ENCODE data around the gene COL16A1.

COL16A1 gene

GRCh38 chr1:31742462-31743212 lies 38.8 kb upstream of the COL16A1 start:
- Mint-ChIP-seq H3K4me1 (ENCODE audit: low read depth) (peaks cover 10% of the 10 kb centered on the region), H3K9me3 (no peaks in the 10 kb centered on the region), H3K27me3 (peaks cover 35% of the 10 kb centered on the region), H3K27ac (no peak overlapping the region), H3K4me3 (no peak overlapping the region), H3K36me3 (ENCODE audit: low read depth) (no peaks in the 10 kb centered on the region)
- intact Hi-C loops (cut with micrococcal nuclease), result no loop called here

- intact Hi-C loops (cut with micrococcal nuclease), result no loop called here
- Mint-ChIP-seq H3K36me3 (ENCODE audit: low read depth) (no peaks in the 10 kb centered on the region), H3K9me3 (no peaks in the 10 kb centered on the region), H3K4me1 (ENCODE audit: low read depth) (peaks cover 5% of the 10 kb centered on the region), H3K4me3 (no peak overlapping the region), H3K27me3 (peaks cover 18% of the 10 kb centered on the region), H3K27ac (no peak overlapping the region)
These were observed 35.5 kb upstream of the COL16A1 start for GRCh38 chr1:31739346-31739745.

- Mint-ChIP-seq H3K9me3 (no peaks in the 10 kb centered on the region), H3K4me3 (no peak overlapping the region), H3K27ac (no peak overlapping the region)
These were observed 32.9 kb upstream of the COL16A1 start for GRCh38 chr1:31736675-31737074.

GRCh38 chr1:31735571-31735970 lies 31.8 kb upstream of the COL16A1 start:
- Mint-ChIP-seq H3K27me3 (peaks cover 21% of the 10 kb centered on the region), H3K4me1 (ENCODE audit: low read depth) (peaks cover 5% of the 10 kb centered on the region), H3K9me3 (no peaks in the 10 kb centered on the region), H3K4me3 (no peak overlapping the region), H3K36me3 (ENCODE audit: low read depth) (no peaks in the 10 kb centered on the region), H3K27ac (no peak overlapping the region)
- intact Hi-C loops (cut with micrococcal nuclease), result no loop called here

More at GRCh38 chr1:31736675-31737074, 32.9 kb upstream of the COL16A1 start:
- peaks cover 21% of the 10 kb centered on the region for H3K27me3 Mint-ChIP-seq
- H3K36me3 Mint-ChIP-seq (ENCODE audit: low read depth), result no peaks in the 10 kb centered on the region
- intact Hi-C loops (cut with micrococcal nuclease), result no loop called here
- H3K4me1 Mint-ChIP-seq (ENCODE audit: low read depth), result peaks cover 5% of the 10 kb centered on the region

DNA sequence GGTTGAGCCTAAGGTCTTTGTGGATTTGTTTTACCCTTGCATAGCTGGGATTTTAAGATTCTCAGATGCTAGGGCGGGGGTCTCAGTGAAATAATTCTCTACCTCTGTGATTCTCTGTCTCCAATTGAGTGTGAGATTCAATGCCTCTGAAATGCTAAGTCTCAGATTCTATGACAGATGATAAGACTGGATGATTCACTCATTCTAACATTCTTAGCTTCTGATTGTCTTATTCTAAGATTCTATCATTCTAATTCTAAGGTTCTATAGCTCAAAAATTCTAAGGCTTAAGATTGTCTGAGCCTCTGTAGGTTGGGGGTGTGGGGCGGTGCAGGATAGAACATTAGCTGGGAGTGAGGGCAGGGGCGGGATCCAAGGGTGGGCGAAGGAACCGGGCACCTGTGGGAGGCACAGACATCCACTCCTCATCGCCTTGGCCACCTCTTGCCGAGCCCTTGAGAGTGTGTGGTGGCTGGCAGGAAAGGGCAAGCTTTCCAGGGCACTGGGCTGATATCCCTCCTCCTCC lies 30.8 kb upstream of the COL16A1 start:
- Mint-ChIP-seq H3K27me3 (peaks cover 13% of the 10 kb centered on the region), H3K9me3 (no peaks in the 10 kb centered on the region), H3K4me1 (ENCODE audit: low read depth) (peaks cover 4% of the 10 kb centered on the region), H3K4me3 (no peak overlapping the region), H3K36me3 (ENCODE audit: low read depth) (no peaks in the 10 kb centered on the region), H3K27ac (no peak overlapping the region)
- intact Hi-C loops (cut with micrococcal nuclease), result no loop called here

DNA sequence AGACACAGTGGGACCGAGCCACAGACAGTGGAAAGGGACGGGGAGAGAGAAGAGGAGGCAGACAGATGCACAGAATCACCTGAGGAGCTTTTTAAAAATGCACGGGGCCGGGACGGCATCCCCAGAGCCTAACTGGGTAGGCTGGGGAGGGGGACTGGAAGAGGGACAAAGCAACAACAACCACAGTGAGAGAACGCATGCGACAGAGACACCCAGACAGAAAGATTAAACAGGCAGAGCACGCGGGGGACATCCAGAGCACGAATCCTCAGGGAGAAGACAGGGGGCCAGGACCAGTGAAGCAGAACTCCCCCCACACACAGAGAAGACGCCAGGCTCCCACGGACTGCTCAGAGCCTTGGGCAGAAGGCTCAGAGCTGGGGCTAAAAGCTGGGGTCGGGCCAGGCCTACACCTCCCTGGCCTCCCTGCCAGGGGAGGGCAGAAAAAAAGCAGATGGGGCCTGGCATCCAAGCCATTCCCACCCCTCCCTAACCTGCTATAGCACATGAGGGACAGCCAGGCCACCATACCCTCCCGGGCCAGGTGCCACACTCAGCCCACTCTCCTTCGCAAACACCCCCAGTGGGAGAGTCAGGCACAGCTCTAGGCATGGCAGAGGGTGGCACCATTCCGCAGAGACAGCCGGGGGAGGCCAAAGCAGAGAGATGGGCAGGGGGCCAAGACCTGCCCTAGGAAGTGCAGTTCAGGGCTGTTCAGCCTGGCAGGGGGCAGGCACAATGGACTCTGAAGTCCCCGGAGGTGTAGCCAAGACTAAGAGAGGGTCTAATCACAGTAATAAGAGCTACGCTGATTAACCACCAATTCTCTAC lies 29.8 kb upstream of the COL16A1 start:
- H3K27me3 Mint-ChIP-seq, result peaks cover 7% of the 10 kb centered on the region
- H3K9me3 Mint-ChIP-seq, result no peaks in the 10 kb centered on the region
- H3K4me3 Mint-ChIP-seq, result no peak overlapping the region
- H3K4me1 Mint-ChIP-seq (ENCODE audit: low read depth), result no peaks in the 10 kb centered on the region
- H3K27ac Mint-ChIP-seq, result no peak overlapping the region
- no peaks in the 10 kb centered on the region for H3K36me3 Mint-ChIP-seq (ENCODE audit: low read depth)
- intact Hi-C loops (cut with micrococcal nuclease), result no loop called here

GRCh38 chr1:31732751-31733289 lies 29.0 kb upstream of the COL16A1 start:
- Mint-ChIP-seq H3K4me1 (ENCODE audit: low read depth) (no peaks in the 10 kb centered on the region), H3K4me3 (no peak overlapping the region), H3K27me3 (peaks cover 5% of the 10 kb centered on the region), H3K9me3 (no peaks in the 10 kb centered on the region), H3K36me3 (ENCODE audit: low read depth) (no peaks in the 10 kb centered on the region), H3K27ac (no peak overlapping the region)
- intact Hi-C loops (cut with micrococcal nuclease), result no loop called here

DNA sequence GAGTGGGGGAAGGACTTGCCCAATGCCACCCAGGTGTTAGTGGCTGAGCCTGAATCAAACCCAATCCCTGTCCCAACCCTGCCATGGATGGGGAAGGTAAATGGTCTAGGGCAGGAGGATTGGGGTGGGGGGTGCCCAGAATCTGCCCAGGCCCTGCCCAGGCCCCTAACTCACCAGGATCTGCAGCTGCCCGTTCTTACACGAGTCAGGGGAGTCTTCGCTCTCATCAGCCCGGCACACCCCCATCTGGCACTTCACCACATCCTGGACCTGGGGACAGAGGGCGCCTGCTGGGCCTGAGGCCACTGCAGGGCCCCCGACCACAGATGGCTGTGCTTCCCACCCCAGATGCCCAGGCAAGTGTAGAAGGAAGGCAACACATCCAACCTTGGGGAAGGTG lies 28.5 kb upstream of the COL16A1 start:
- no peaks in the 10 kb centered on the region for H3K9me3 Mint-ChIP-seq

GRCh38 chr1:31731049-31731565 lies 27.3 kb upstream of the COL16A1 start:
- no peak overlapping the region for H3K27ac Mint-ChIP-seq
- no peaks in the 10 kb centered on the region for H3K4me1 Mint-ChIP-seq (ENCODE audit: low read depth)
- H3K27me3 Mint-ChIP-seq, result peaks cover 5% of the 10 kb centered on the region
- no peak overlapping the region for H3K4me3 Mint-ChIP-seq
- H3K36me3 Mint-ChIP-seq (ENCODE audit: low read depth), result no peaks in the 10 kb centered on the region
- no peaks in the 10 kb centered on the region for H3K9me3 Mint-ChIP-seq
- intact Hi-C loops (cut with micrococcal nuclease), result no loop called here

More for the DNA sequence above, 28.5 kb upstream of the COL16A1 start:
- intact Hi-C loops (cut with micrococcal nuclease), result no loop called here
- H3K4me1 Mint-ChIP-seq (ENCODE audit: low read depth), result no peaks in the 10 kb centered on the region
- H3K4me3 Mint-ChIP-seq, result no peak overlapping the region
- no peak overlapping the region for H3K27ac Mint-ChIP-seq
- H3K36me3 Mint-ChIP-seq (ENCODE audit: low read depth), result no peaks in the 10 kb centered on the region
- H3K27me3 Mint-ChIP-seq, result peaks cover 5% of the 10 kb centered on the region

DNA sequence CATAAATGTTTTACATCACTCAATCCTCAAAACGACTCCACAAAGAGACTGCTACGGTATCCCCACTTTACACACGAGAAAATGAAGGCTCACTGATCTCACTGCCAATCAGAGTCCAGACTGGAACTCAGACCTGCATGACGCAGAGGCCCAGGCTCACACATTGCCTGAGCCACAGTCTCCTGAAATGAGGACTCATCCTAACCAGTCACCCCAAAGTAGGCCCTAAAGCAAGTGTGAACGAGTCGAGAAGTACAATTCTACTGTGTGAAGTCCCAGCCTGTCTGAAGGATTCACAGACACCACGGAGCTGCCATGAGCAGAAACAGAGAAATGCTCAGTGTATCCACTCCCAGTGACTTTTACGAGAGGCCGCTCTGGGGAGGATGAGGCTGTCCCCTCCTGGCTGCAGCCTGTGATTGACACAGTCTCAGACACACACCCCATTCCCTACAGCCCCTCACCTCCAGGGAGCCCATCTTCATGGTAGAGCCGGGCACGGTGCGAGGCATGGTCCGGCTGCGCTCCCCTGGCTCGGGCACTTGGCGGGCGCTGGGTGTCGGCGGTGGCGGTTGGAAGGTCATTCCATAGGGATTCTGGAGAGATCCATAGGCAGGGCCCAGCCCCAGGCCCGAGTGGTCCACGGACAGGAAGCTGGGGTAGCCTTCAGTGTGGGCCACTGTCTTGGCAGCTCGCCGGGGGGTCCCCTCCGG lies 26.7 kb upstream of the COL16A1 start:
- Mint-ChIP-seq H3K36me3 (ENCODE audit: low read depth) (no peaks in the 10 kb centered on the region), H3K27ac (no peak overlapping the region), H3K4me3 (no peak overlapping the region), H3K4me1 (ENCODE audit: low read depth) (no peaks in the 10 kb centered on the region), H3K27me3 (peaks cover 6% of the 10 kb centered on the region), H3K9me3 (no peaks in the 10 kb centered on the region)
- intact Hi-C loops (cut with micrococcal nuclease), result no loop called here

GRCh38 chr1:31727849-31728248 lies 24.0 kb upstream of the COL16A1 start:
- H3K4me1 Mint-ChIP-seq (ENCODE audit: low read depth), result no peaks in the 10 kb centered on the region
- H3K36me3 Mint-ChIP-seq (ENCODE audit: low read depth), result no peaks in the 10 kb centered on the region
- H3K27me3 Mint-ChIP-seq, result peaks cover 12% of the 10 kb centered on the region
- no peaks in the 10 kb centered on the region for H3K9me3 Mint-ChIP-seq
- no peak overlapping the region for H3K27ac Mint-ChIP-seq
- no peak overlapping the region for H3K4me3 Mint-ChIP-seq
- intact Hi-C loops (cut with micrococcal nuclease), result no loop called here

GRCh38 chr1:31727195-31727594 lies 23.4 kb upstream of the COL16A1 start:
- H3K36me3 Mint-ChIP-seq (ENCODE audit: low read depth), result no peaks in the 10 kb centered on the region
- H3K9me3 Mint-ChIP-seq, result no peaks in the 10 kb centered on the region
- no peak overlapping the region for H3K27ac Mint-ChIP-seq
- peaks cover 15% of the 10 kb centered on the region for H3K27me3 Mint-ChIP-seq
- intact Hi-C loops (cut with micrococcal nuclease), result no loop called here
- no peaks in the 10 kb centered on the region for H3K4me1 Mint-ChIP-seq (ENCODE audit: low read depth)
- no peak overlapping the region for H3K4me3 Mint-ChIP-seq

DNA sequence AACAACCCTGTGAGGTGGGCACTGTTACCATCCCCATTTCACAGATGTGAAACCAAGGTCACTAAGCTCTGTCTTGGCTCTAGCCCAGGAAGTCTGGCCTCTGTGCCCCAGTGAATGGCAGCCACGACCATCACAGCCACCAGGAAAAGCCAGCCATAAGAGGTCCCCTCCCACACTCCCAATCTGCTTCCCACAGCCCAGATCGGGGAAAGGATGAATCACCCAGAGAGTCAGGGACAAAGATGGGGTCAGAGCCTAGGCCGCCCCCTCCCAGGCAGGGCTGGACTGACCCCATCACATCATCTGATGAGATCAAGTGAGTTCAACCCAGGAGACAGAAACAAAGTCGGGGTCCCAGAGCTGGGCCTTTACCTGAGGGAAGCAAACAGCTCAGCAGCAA lies 22.9 kb upstream of the COL16A1 start:
- no peak overlapping the region for H3K4me3 Mint-ChIP-seq
- H3K9me3 Mint-ChIP-seq, result no peaks in the 10 kb centered on the region
- peaks cover 18% of the 10 kb centered on the region for H3K27me3 Mint-ChIP-seq
- intact Hi-C loops (cut with micrococcal nuclease), result no loop called here
- no peaks in the 10 kb centered on the region for H3K4me1 Mint-ChIP-seq (ENCODE audit: low read depth)
- no peaks in the 10 kb centered on the region for H3K36me3 Mint-ChIP-seq (ENCODE audit: low read depth)
- H3K27ac Mint-ChIP-seq, result no peak overlapping the region
